H1 (cell line): ENCODE data around the gene PDLIM3. TPM values are rescaled to one million over a fixed set of nuclear protein-coding genes. Genes with fewer than 3 reads are reported as not detected.

ENCODE experiments used
- CTCF ChIA-PET: fragments of 300-600 bp; sonication (Branson Sonifier 250); formaldehyde crosslinking; loops from one replicate; lab custom pipeline; 2021; ENCODE audit not compliant: partially characterized antibody; lab: Charles Lee
- POLR2A ChIA-PET: fragments of 300-600 bp; sonication (Branson Sonifier 250); formaldehyde crosslinking; loops from one replicate; lab custom pipeline; 2021; ENCODE audit warnings: inconsistent platforms; ENCODE audit not compliant: partially characterized antibody; lab: Charles Lee
- DNase-seq, 2 experiments: peaks; one replicate each; pipeline versions ENCODE4 v3.0.0 to v3.0.0-alpha.2; 2010 to 2022; ENCODE audit warnings: low spot score in 2 of 2, low read depth in 1 of 2, mixed read lengths in 1 of 2
- FAIRE-seq: peaks from 2 replicates; lab custom pipeline; 2011; peaks lifted over from hg19 to GRCh38; lab: Jason Lieb, UNC
- H2AFZ ChIP-seq: 2 replicates; pipeline ENCODE4 v1.8.1; 2012; ENCODE audit warnings: low read length, inconsistent platforms
- H2AK5ac ChIP-seq: 2 replicates; pipeline ENCODE4 v1.6.1; 2013; ENCODE audit warnings: low read depth, low read length
- H2BK120ac ChIP-seq: replicated peaks from 2 replicates; pipeline ENCODE3; 2013; ENCODE audit warnings: low read depth, low read length, inconsistent platforms
- H2BK12ac ChIP-seq: 2 replicates; pipeline ENCODE4 v1.6.1; 2013; ENCODE audit warnings: low read depth, low read length
- H2BK15ac ChIP-seq: 2 replicates; pipeline ENCODE4 v1.6.1; 2013; ENCODE audit warnings: low read length
- H2BK20ac ChIP-seq: 2 replicates; pipeline ENCODE4 v1.6.1; 2013; ENCODE audit warnings: low read length
- H2BK5ac ChIP-seq: 2 replicates; pipeline ENCODE4 v1.6.1; 2013; ENCODE audit warnings: low read depth, low read length
- H3K14ac ChIP-seq: 2 replicates; pipeline ENCODE4 v1.6.1; 2013; ENCODE audit warnings: inconsistent platforms; ENCODE audit not compliant: insufficient read length
- H3K18ac ChIP-seq: 2 replicates; pipeline ENCODE4 v1.6.1; 2013; ENCODE audit warnings: low read length; ENCODE audit errors: extremely low read depth
- H3K23ac ChIP-seq: 2 replicates; pipeline ENCODE4 v1.6.1; 2013; ENCODE audit warnings: inconsistent platforms; ENCODE audit not compliant: insufficient read length
- H3K23me2 ChIP-seq: 2 replicates; pipeline ENCODE4 v1.6.1; 2013; ENCODE audit warnings: low read depth, low read length
- H3K27ac ChIP-seq: 2 replicates; pipeline ENCODE4 v1.6.1; 2011; ENCODE audit warnings: low read depth, low read length, inconsistent platforms
- H3K27me3 ChIP-seq, 4 experiments: replicated peaks in 1 of 4; 1 replicate in 1 of 4; 2 replicates in 3 of 4; pipeline versions ENCODE4 v1.6.1 to v1.8.1; 2011 to 2013; ENCODE audit warnings: low read length in 3 of 4, mild to moderate bottlenecking in 3 of 4, inconsistent platforms in 2 of 4, mixed read lengths in 2 of 4, moderate library complexity in 1 of 4; ENCODE audit not compliant: control insufficient read depth in 3 of 4, insufficient read depth in 3 of 4; ENCODE audit errors: extremely low read depth in 1 of 4
- H3K36me3 ChIP-seq, 4 experiments: 2 replicates each; pipeline versions ENCODE4 v1.6.1 to v1.8.1; 2011 to 2013; ENCODE audit warnings: mild to moderate bottlenecking in 4 of 4, low read length in 3 of 4, moderate library complexity in 2 of 4, control low read depth in 1 of 4, inconsistent platforms in 1 of 4; ENCODE audit not compliant: insufficient read depth in 4 of 4, control insufficient read depth in 2 of 4
- H3K4ac ChIP-seq: replicated peaks from 2 replicates; pipeline ENCODE3; 2013; ENCODE audit warnings: low read length, low read depth, mixed read lengths, inconsistent platforms; ENCODE audit not compliant: insufficient read length
- H3K4me1 ChIP-seq, 4 experiments: replicated peaks in 1 of 4; 1 replicate in 1 of 4; 2 replicates in 3 of 4; pipeline versions ENCODE4 v1.6.1 to v1.8.1; 2011 to 2013; ENCODE audit warnings: low read length in 3 of 4, inconsistent platforms in 2 of 4, mixed read lengths in 1 of 4; ENCODE audit not compliant: insufficient read depth in 4 of 4, control insufficient read depth in 3 of 4
- H3K4me2 ChIP-seq, 2 experiments: 2 replicates each; pipeline versions ENCODE4 v1.6.1 to v1.8.1; 2011 to 2013; ENCODE audit warnings: low read depth in 2 of 2, low read length in 2 of 2, control low read depth in 1 of 2, inconsistent platforms in 1 of 2, mild to moderate bottlenecking in 1 of 2; ENCODE audit not compliant: insufficient read depth in 1 of 2
- H3K4me3 ChIP-seq, 4 experiments: fragments of 200-600, 300-600 bp in 1 of 4; sonication (generic), shearing (Covaris generic), sonication (Bioruptor Twin) in 1 of 4; 2 replicates each; pipeline versions ENCODE4 v1.5.1 to v1.8.1; 2011 to 2016; ENCODE audit warnings: low read length in 4 of 4, low read depth in 3 of 4, control low read depth in 2 of 4, inconsistent platforms in 2 of 4, mild to moderate bottlenecking in 2 of 4, mixed read lengths in 1 of 4, moderate library complexity in 1 of 4; ENCODE audit not compliant: insufficient read depth in 2 of 4; ENCODE audit errors: extremely low read depth in 1 of 4
- H3K56ac ChIP-seq: replicated peaks from 2 replicates; pipeline ENCODE3; 2013; ENCODE audit warnings: low read depth, mild to moderate bottlenecking, mixed read lengths, low read length, inconsistent platforms; ENCODE audit not compliant: insufficient read length
- H3K79me1 ChIP-seq: 2 replicates; pipeline ENCODE4 v1.6.1; 2013; ENCODE audit warnings: low read depth, low read length, control low read depth
- H3K79me2 ChIP-seq, 2 experiments: 2 replicates each; pipeline versions ENCODE4 v1.6.1 to v1.8.1; 2012 to 2013; ENCODE audit warnings: low read length in 2 of 2, mild to moderate bottlenecking in 2 of 2, inconsistent platforms in 1 of 2; ENCODE audit not compliant: insufficient read depth in 2 of 2, control insufficient read depth in 1 of 2
- H3K9ac ChIP-seq, 4 experiments: replicated peaks in 1 of 4; 1 replicate in 1 of 4; 2 replicates in 3 of 4; pipeline versions ENCODE4 v1.6.1 to v1.8.1; 2011 to 2013; ENCODE audit warnings: low read depth in 3 of 4, low read length in 3 of 4, control low read depth in 2 of 4, mild to moderate bottlenecking in 2 of 4, moderate library complexity in 2 of 4, inconsistent platforms in 1 of 4; ENCODE audit errors: extremely low read depth in 1 of 4
- H3K9me3 ChIP-seq, 2 experiments: 2 replicates each; pipeline versions ENCODE4 v1.6.1 to v1.8.1; 2012 to 2013; ENCODE audit warnings: mild to moderate bottlenecking in 2 of 2, moderate library complexity in 2 of 2, control low read depth in 1 of 2, inconsistent platforms in 1 of 2, low read depth in 1 of 2, low read length in 1 of 2, mixed read lengths in 1 of 2; ENCODE audit not compliant: insufficient read depth in 2 of 2
- H4K20me1 ChIP-seq, 2 experiments: replicated peaks in 1 of 2; 2 replicates each; pipeline versions ENCODE3 to v1.8.1; 2011 to 2013; ENCODE audit warnings: inconsistent platforms in 2 of 2, low read length in 2 of 2, mild to moderate bottlenecking in 1 of 2; ENCODE audit not compliant: insufficient read depth in 2 of 2, control insufficient read depth in 1 of 2
- H4K5ac ChIP-seq: 2 replicates; pipeline ENCODE4 v1.6.1; 2013; ENCODE audit warnings: low read length, low read depth, mixed read lengths, inconsistent platforms; ENCODE audit not compliant: insufficient read length
- H4K8ac ChIP-seq: 2 replicates; pipeline ENCODE4 v1.8.0; 2013; ENCODE audit warnings: mild to moderate bottlenecking, moderate library complexity, low read length, inconsistent platforms; ENCODE audit not compliant: insufficient read depth; ENCODE audit errors: extremely low read depth
- H4K91ac ChIP-seq: replicated peaks from 2 replicates; pipeline ENCODE3; 2013; ENCODE audit warnings: low read length, mixed read lengths, inconsistent platforms; ENCODE audit not compliant: insufficient read length
- CHD1 ChIP-seq: IDR thresholded peaks from 2 replicates; pipeline ENCODE4 v1.6.1; 2012; ENCODE audit warnings: low read depth, low read length, improper control_type of control experiment
- CTBP2 ChIP-seq: IDR thresholded peaks from 2 replicates; pipeline ENCODE4 v1.7.0; 2011; ENCODE audit warnings: borderline replicate concordance, mild to moderate bottlenecking, moderate library complexity, mixed read lengths, low read length; ENCODE audit not compliant: insufficient read depth, insufficient read length
- EP300 ChIP-seq, 2 experiments: IDR thresholded peaks; 1 replicate in 1 of 2; 2 replicates in 1 of 2; pipeline ENCODE4 v1.6.1; 2011 to 2012; ENCODE audit warnings: low read depth in 2 of 2, low read length in 2 of 2, mild to moderate bottlenecking in 2 of 2, borderline replicate concordance in 1 of 2, inconsistent platforms in 1 of 2, moderate library complexity in 1 of 2
- JUN ChIP-seq: IDR thresholded peaks from 2 replicates; pipeline ENCODE4 v1.6.1; 2011; ENCODE audit warnings: low read depth, mild to moderate bottlenecking, improper control_type of control experiment, low read length
- JUND ChIP-seq: IDR thresholded peaks from 2 replicates; pipeline ENCODE4 v1.6.1; 2011; ENCODE audit warnings: mild to moderate bottlenecking, improper control_type of control experiment, low read length
- KDM1A ChIP-seq: fragments of 200-600, 300-600 bp; sonication (generic); IDR thresholded peaks from 2 replicates; pipeline ENCODE4 v1.7.1; 2016; ENCODE audit warnings: mild to moderate bottlenecking, low read length, borderline replicate concordance
- POLR2A ChIP-seq, 2 experiments: IDR thresholded peaks; 1 replicate in 1 of 2; 2 replicates in 1 of 2; pipeline ENCODE4 v1.6.1; 2011; ENCODE audit warnings: low read depth in 2 of 2, low read length in 2 of 2, mild to moderate bottlenecking in 2 of 2; ENCODE audit errors: control extremely low read depth in 1 of 2
- RNF2 ChIP-seq: fragments of 200-900, 300-1000 bp; sonication (generic); IDR thresholded peaks from 2 replicates; pipeline ENCODE4 v1.7.1; 2016; ENCODE audit warnings: borderline replicate concordance, low read depth, mild to moderate bottlenecking, antibody characterized with exemption, low read length; ENCODE audit not compliant: poor library complexity, severe bottlenecking; ENCODE audit errors: missing control alignments
- SP2 ChIP-seq: IDR thresholded peaks from 2 replicates; pipeline ENCODE4 v1.6.1; 2012; ENCODE audit warnings: mild to moderate bottlenecking, low read length, inconsistent platforms
- SUZ12 ChIP-seq: fragments of 200-600 bp; sonication (generic); IDR thresholded peaks from 2 replicates; pipeline ENCODE4 v1.6.1; 2012; ENCODE audit warnings: mild to moderate bottlenecking, inconsistent platforms, low read length, moderate library complexity, mixed read lengths
- TAF7 ChIP-seq: optimal IDR thresholded peaks from 2 replicates; pipeline ENCODE3; 2011; ENCODE audit warnings: low read depth, mild to moderate bottlenecking, inconsistent platforms, low read length, moderate library complexity, borderline replicate concordance
- TCF12 ChIP-seq: IDR thresholded peaks from 2 replicates; pipeline ENCODE4 v1.6.1; 2011; ENCODE audit warnings: low read depth, mild to moderate bottlenecking, low read length
- WGBS, 2 experiments: shearing (Covaris generic) in 1 of 2; methylation state at CpG; one replicate each; pipeline versions ENCODE4 v1.1.6 to v1.1.7; 2013 to 2015; ENCODE audit warnings: low lambda C conversion rate in 2 of 2, mixed read lengths in 2 of 2, inconsistent platforms in 1 of 2, low coverage in 1 of 2, missing lambda C conversion rate in 1 of 2; ENCODE audit not compliant: insufficient replicate concordance in 2 of 2, insufficient coverage in 1 of 2, insufficient read length in 1 of 2; ENCODE audit errors: extremely low coverage in 1 of 2, missing lambda C conversion rate in 1 of 2; 5-methylcytosine and 5-hydroxymethylcytosine counted together
- polyA plus RNA-seq, 7 experiments: library from polyadenylated mRNA; depleted of rRNA in 3 of 7; stranded (reverse) in 5 of 7; unstranded in 2 of 7; fragments of >200 nt in 5 of 7; fragments of 200-250 nt in 2 of 7; gene quantifications; 1 replicate in 5 of 7; 2 replicates in 1 of 7; 4 replicates in 1 of 7; pipeline versions ENCODE4 v1.2.1 to v1.2.3, GENCODE V29; 2011 to 2013; ENCODE audit warnings: missing spikeins in 2 of 7, mixed read lengths in 2 of 7
- total RNA-seq: library from RNA; stranded (reverse); fragmentation: NEBNext Ultra II Directional; extraction: Animal tissue kit (Norgen Biotek cat#: 25700); gene quantifications from 2 replicates; pipeline ENCODE4 v1.2.1, GENCODE V29; 2021
- TF ChIP-seq, protein P1 (sequence below): IDR thresholded peaks from 2 replicates; pipeline ENCODE4 v1.6.1; 2012; ENCODE audit warnings: inconsistent platforms

The PDLIM3 gene
- total and polyA plus RNA-seq, 2 of the 8 experiments (the other 6 are each of a cell fraction or from before 2014, with no cell fraction given), result 7.6 to 8.1 TPM

DNA sequence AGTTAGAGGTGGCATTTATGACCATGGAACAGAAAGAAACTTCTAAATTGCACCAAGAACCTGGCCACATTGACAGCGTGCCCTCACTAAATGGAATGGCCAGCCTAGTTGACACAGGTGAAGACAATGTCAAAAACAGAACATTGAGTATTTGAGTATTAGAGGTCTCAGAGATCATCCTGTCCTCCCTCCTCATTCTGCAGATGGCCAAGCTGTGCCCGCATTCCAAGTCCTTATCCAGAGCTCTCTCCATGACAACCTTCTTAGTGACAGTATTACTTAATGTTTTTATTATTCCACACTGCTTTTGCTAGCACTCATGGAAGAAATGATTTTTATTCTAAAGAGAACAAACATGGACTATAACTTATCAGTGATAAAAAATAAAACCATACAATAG is 53.9 kb downstream of the PDLIM3 start:
- Histone ChIP-seq H2AK5ac (no peak overlapping the region), H2BK12ac (no peak overlapping the region), H2BK15ac (no peak overlapping the region), H3K4me2 (no peak overlapping the region), H4K8ac (no peak overlapping the region), H3K79me2 (no peaks in the 10 kb centered on the region), H3K23ac (no peak overlapping the region), H3K56ac (no peak overlapping the region), H4K20me1 (no peaks in the 10 kb centered on the region), H4K91ac (no peak overlapping the region), H4K5ac (no peak overlapping the region), H3K18ac (no peak overlapping the region), H2AFZ (no peak overlapping the region), H3K27ac (no peak overlapping the region), H3K23me2 (no peaks in the 10 kb centered on the region), H2BK5ac (no peak overlapping the region), H3K4me1 (peaks cover 0 to 8% (median 5%) of the 10 kb centered on the region in 4 experiments; a peak in 3 of 7 replicates), H3K9ac (no peak overlapping the region), H2BK120ac (no peak overlapping the region), H3K36me3 (no peaks in the 10 kb centered on the region), H3K9me3 (no peaks in the 10 kb centered on the region), H3K4ac (no peak overlapping the region), H3K27me3 (peaks cover 12 to 43% (median 29%) of the 10 kb centered on the region in 4 experiments)
- DNase-seq (no peak), FAIRE-seq (no peak)
- POLR2A ChIA-PET, result interaction anchor here (0.8 to 1.1 kb wide), 2 partner anchors 10 to 17 kb away, joined by 3 to 4 read pairs; partner anchors contain the start of gene CCDC110
- WGBS, 2 experiments, result 76% methylated on average over 2 of the region's 2 CpGs; no CpG with 5 or more reads in 1 of the 2 experiments
- TF ChIP-seq RNF2 (no peak), SUZ12 (no peak), TCF12 (no peak), TAF7 (no peak), CHD1 (no peak), EP300 (IDR thresholded peaks at IDR 0.05; ENCODE audit: borderline replicate concordance in 1 of 2, low read depth in 2 of 2, low read length in 2 of 2) (no peak), CTBP2 (no peak), JUN (no peak), SP2 (no peak), JUND (no peak), POLR2A (IDR thresholded peaks at IDR 0.05; ENCODE audit: control extremely low read depth in 1 of 2, low read depth in 2 of 2, low read length in 2 of 2) (no peak), KDM1A (no peak)
- TF ChIP-seq, protein P1, sequence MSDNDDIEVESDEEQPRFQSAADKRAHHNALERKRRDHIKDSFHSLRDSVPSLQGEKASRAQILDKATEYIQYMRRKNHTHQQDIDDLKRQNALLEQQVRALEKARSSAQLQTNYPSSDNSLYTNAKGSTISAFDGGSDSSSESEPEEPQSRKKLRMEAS, result no peak
- TF ChIP-seq, all 59 proteins: peak for 0
- H2BK20ac ChIP-seq, result no peak overlapping the region
- no peaks in the 10 kb centered on the region for H3K79me1 ChIP-seq
- H3K14ac ChIP-seq, result no peak overlapping the region
- H3K4me3 ChIP-seq, result no peak overlapping the region
- CTCF ChIA-PET, result interaction anchor here (1.1 to 2.3 kb wide), 3 partner anchors 8 to 556 kb away, joined by 3 to 11 read pairs (median 11); no protein-coding TSS in a partner anchor
